Fibroblast of lung (primary cell): ENCODE results near the gene PPARGC1A.

ENCODE experiments used
- CTCF ChIP-seq, 2 donors: IDR thresholded peaks in 1 of 2; conservative IDR thresholded peaks in 1 of 2; 1 replicate in 1 of 2; 2 replicates in 1 of 2; pipeline ENCODE4 v1.5.1; 2011 to 2012; ENCODE audit warnings: low read length in 2 of 2, control low read depth in 1 of 2, inconsistent platforms in 1 of 2, low read depth in 1 of 2, mild to moderate bottlenecking in 1 of 2
- EZH2 ChIP-seq: IDR thresholded peaks from 2 replicates; pipeline ENCODE4 v1.5.1; 2012; ENCODE audit warnings: low read length, control low read depth, mild to moderate bottlenecking; ENCODE audit errors: missing control alignments

- TF ChIP-seq CTCF (conservative IDR thresholded peaks at IDR 0.05 in 1 of 2, IDR thresholded peaks at IDR 0.05 in 1 of 2; ENCODE audit: low read depth in 1 of 2, low read length in 2 of 2) = no peak
- TF ChIP-seq EZH2 = no peak
Observed at GRCh38 chr4:23814587-23814986, 75.3 kb downstream of the PPARGC1A start.
